Ramos (cell line): ENCODE results near the gene PNMA8C.
"Not testable (repeated sequence)": the region's sequence is repeated elsewhere in the genome, so short reads cannot be mapped to it uniquely, and the experiment has no call there.

ENCODE experiments used
- in situ Hi-C: fragments of 300-500 bp; cut with MboI; formaldehyde crosslinking; loops from one replicate; pipeline ENCODE4 v1.14.3; 2022; ENCODE audit warnings: low sequenced_read_pairs; ENCODE audit not compliant: unreplicated experiment

The PNMA8C gene

DNA sequence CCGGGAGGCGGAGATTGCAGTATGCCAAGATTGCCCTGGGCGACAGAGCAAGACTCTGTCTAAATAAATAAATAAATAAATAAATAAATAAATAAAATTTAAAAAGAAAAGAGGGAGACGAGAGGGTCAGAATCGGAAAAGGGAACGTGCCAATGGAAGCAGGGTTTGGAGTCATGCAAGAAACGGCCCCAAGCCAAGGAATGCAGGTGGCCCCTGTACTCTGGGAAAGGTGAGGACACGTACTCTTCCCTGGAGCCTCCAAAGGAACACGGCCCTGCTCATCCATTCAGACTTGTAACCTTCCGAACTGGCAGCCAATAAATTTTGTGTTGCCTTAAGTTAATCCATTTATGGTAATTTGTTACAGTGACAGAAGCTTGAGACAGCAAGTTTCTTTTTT lies 19.9 kb upstream of the PNMA8C start:
- in situ Hi-C loops: no loop called here

DNA sequence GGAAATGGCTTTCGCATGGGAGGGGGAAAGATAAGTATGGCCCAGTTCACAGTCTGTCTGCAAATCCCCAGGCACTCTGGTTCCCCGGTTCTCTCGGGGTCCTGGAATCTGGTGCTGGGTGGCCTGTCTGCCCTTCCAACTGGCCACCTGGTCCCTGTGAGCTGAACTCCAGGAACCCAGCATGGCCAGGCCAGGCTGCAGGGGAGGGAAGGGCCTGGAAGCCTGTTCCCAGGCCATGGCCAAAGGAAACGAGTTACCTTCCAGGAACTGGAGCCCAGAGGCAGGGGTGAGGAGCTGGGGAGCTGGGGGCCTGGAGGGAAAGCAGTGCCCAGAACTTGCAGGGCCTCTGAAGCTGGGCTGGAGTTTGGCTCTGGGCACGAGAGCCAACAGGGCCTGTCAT lies 19.1 kb upstream of the PNMA8C start:
- in situ Hi-C loops: no loop called here

DNA sequence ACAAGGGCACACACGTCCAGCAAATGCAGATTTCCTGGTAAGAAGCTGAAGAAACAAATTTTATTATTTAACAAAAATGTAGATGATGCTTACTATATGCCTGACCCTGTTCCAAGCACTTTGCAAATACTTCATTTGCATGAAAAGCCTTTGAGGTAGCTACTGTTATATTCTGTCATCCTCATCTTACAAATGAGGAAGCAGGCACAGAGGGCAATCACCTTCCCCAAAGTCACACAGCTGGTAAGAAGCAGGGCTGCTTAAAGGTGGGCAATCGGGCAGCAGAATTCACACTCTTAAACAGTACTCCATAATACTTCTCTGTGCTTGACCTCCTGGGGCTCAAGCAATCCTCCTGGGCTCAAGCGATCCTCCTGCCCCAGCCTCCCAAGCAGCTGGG lies 18.3 kb upstream of the PNMA8C start:
- in situ Hi-C loops: no loop called here

DNA sequence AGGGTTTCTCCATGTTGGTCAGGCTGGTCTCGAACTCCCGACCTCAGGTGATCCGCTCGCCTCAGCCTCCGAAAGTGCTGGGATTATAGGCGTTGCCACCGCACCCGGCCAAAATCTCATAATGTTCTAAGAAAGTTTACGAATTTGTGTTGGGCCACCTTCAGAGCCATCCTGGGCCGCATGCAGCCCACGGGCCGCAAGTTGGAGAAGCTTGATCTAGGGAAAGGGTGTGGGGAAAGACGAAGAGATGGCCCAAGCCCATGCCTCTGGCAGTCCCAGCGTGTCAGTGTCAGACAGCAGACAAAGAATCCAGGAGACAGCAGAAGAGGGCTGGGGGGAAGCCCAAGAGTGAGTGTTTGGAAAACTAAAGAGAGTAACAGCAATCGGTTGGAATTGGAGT lies 17.3 kb upstream of the PNMA8C start:
- in situ Hi-C loops: no loop called here

DNA sequence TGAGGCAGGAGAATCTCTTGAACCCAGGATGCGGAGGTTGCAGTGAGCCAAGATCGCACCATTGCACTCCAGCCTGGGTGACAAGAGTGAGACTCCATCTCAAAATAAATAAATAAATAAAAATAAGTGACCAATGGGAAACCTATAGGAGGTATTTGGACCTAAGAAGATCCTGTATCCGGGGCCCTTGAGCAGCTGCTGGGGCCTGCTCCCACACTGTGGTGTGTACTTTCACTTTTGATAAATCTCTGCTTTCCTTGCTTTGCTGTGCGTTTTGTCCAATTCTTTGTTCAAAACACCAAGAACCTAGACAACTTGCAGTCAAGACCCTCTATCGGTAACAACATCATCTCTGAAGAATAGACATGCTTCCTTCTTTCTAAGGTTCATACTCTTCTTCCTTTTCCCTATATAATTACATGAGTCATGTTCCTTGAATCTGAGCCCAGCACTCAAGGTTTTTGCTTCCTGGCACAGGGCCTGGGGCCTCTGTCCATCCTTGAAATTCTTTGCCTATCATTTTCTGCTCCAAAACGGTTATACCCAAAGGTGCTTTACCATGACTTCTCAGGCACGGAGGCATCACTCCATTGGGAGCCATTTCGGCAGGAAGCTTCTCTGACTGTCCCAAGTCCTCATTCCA lies 14.2 kb upstream of the PNMA8C start:
- in situ Hi-C loops: no loop called here

DNA sequence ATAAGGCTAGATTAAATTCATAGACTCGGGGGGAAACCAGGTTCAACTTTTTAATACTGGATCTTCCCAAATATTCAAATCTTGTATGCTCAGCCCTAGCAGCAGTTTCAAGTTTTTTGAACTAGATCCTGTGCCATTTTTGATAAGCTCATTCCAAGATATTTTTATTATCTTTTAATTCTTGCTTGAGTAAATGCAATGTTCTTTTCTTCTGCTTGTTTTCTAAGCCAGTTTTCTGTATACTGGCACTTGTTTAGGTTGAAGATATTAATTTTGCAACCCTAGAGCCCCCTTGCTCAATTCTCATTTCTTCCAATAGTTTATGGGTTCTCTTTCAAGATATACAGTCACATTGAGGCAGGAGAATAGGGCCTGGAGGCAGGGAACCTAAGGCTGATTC lies 13.1 kb upstream of the PNMA8C start:
- in situ Hi-C loops: no loop called here

DNA sequence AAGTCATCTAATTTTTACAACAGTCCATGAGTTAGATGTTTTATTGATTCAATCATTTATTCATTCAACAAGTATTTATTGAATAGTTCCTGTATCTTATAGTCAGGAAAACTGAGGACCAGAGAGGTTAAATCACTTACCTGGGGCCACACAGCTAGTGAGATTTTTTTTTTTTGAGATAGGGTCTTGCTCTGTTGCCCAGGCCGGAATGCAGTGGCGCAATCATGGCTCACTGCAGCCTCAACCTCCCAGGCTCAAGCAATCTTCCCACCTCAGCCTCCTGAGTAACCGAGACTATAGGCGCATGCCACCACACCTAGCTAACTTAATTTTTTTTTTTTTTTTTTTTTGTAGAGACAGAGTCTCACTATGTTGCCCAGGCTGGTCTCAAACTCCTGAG lies 7.0 kb upstream of the PNMA8C start:
- in situ Hi-C loops: not testable (repeated sequence)

DNA sequence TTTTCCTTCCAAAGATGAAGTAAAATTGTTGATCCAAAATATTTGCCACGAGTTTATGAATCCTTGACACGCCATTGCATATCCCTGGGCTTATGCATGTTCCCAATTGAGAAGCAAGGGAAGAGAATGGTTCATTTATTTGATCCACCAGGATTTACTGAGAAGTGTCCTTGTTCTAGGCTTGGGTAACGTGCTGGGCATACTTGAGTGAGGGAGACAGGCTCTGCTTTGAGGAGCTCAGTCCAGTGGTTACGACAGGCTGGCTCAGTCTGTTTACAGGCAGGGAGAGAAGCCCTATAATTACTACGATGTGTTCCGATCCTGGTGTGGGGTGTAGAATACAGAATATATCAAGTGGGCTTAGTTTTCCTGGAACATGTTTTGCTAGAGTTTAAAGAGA lies 6.3 kb upstream of the PNMA8C start:
- in situ Hi-C loops: no loop called here

DNA sequence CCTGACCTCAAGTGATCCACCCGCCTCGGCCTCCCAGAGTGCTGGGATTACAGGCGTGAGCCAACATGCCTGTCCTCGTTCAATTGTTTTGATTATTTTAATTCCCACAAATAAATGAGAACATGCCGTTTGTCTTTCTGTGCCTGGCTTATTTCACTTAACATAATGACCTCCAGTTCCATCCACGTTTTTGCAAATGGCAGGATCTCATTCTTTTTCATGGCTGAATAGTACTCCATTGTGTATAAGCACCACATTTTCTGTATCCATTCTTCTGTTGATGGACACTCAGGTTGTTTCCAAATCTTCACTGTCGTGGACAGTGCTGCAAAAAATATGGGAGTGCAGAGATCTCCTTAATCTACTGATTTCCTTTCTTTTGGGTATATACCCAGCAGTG lies 4.7 kb upstream of the PNMA8C start:
- in situ Hi-C loops: not testable (repeated sequence)

DNA sequence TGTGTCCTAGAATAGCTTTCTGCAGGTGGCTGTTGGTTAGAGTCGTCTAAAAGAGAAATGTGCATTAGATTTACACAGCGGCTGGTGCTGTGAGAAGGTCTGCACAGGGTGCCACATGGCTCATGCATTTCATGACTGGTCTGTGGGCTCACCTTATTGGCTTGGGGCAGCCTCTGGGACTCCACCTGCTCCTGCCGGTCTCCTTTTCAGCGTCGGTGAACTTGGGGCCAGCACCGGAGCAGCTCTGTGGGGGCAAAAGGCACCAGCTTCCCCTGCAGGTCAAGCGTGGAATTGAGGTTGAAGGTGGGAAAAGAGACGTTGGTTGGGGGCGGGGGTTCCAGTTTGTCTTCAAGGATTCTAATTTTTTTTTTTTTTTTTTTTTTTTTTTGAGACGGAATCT lies 3.1 kb upstream of the PNMA8C start:
- in situ Hi-C loops: no loop called here

DNA sequence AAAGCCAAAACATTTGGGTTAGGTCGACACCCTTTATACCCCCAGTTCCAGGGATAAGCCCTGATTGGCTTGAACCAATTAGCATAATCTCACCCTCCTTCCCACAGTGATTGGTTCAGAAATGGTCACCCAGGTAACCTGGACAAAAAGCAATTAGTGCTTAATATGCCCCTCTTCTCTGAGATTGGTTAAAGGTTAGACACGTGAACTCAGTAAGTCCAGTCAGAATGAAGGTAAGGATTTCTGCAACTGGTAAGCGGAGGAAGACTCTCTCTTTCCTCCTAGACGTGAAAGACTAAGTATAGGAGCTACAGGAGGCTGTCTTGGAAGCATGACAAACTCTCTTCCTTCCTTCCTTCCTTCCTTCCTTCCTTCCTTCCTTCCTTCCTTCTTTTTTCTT lies 1.3 kb upstream of the PNMA8C start:
- in situ Hi-C loops: no loop called here

DNA sequence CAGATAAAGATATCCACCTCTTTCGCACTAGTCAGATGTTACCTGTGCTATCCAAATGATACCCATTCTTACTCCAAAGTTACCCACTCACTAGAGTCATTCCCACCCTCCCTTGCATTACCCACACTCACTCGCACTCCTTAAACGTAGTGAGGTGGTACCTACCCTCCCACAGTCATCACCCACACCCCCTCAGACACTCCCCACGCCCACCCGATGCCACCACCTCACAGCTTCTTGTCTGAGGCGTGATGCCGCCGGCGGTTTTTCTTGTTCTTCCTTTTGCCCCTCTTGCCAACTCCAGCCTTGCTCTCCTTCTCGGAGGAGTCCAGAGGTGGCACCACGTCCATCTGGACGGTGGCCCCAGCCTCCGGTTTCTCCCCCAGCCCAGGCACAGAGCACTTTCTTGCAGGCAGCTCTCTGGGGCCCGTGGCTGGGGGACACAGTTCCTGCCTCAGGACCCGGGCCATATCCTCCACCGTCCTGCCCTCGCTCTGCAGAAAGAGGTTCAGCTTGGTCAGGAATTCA lies 1.2 kb downstream of the PNMA8C start:
- in situ Hi-C loops: no loop called here

DNA sequence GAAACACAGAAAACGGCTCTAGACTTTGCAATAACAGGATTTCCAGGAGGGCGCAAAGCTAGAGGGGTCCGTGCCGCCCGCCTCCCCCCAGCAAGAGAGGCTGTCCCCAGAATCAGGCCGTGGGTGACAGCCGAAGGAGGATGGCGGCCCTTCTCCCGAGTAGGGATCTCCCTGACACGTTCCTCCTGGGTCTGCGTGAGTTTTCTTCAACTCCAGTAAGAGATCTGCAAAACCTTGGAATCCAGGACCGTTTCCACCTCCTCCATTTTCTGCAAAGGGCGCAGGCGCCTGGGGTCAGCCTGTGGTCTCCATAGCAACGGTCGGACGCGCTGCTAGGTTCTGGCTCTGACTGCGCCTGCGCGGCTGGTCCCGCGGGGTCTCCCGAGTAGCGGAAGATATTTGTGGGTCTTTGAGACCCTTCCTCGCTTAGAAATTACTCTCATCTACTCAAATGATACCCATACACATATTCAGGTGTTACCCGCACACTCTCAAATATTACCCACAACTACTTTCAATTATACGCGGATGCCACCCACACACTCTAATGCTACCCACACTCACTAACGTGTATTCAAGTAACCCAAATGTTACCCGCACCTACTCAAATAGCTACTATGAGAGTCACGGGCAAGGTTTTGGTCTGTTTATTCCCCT lies 2.1 kb downstream of the PNMA8C start:
- in situ Hi-C loops: no loop called here

DNA sequence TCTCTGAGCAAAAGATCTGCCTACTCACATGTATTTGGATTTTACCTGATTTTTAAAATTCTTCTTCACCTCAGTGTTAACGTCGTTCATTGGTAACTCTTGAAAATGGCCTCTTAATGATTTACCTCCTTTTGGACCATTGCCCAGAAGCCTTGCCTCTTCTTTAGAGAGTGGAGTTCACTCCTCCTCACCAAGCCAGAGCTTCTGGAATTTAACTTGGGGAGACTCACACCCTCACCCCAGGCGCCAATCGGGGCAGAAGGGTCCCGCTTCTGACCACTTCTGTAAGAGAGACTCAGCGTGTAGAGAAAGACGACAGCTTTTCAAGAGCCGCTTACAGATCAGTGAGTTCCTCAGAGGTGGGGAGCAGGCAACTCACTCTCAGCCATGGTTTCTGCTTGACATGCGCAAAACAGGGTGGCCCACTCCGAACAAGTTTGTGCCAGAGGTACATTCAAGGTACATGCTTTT lies 2.7 kb downstream of the PNMA8C start:
- in situ Hi-C loops: no loop called here

DNA sequence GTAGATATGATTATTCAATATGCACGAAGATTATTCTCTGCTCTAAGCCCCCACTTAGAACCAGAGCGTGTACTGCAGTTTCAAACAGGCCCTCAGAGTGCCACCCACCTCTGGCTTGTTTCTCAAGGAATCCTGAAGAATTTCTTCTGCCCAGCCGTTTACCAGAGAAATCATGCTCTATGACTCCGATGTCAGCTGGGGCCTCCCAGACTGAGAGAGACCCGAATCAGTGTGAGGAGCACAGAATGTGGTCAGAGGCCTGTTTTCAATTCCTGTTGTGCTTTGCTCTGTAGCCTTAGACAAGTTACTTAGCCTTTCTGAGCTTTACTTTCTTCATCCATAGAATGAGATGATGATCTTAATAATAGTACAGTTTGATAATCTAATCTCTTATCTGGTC lies 5.5 kb downstream of the PNMA8C start:
- in situ Hi-C loops: no loop called here

DNA sequence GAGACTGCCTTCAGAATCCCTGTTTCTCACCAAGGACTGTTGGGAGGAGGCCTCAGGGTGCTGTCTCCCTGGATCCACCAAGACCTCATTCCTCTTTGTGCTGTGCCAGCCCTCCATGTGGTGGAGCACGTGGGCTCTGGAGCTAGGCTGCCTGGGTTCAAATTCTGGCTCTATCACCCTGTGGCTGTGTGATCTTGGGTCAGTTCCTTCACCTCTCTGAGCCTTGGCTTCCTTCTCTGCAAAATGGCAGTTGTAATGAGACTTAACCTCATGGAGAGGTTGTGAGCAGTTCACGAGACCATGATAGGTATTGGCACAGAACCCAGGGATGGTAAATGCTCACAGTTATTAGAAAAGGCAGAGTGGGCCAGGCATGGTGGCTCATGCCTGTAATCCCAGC lies 6.4 kb downstream of the PNMA8C start:
- in situ Hi-C loops: no loop called here

DNA sequence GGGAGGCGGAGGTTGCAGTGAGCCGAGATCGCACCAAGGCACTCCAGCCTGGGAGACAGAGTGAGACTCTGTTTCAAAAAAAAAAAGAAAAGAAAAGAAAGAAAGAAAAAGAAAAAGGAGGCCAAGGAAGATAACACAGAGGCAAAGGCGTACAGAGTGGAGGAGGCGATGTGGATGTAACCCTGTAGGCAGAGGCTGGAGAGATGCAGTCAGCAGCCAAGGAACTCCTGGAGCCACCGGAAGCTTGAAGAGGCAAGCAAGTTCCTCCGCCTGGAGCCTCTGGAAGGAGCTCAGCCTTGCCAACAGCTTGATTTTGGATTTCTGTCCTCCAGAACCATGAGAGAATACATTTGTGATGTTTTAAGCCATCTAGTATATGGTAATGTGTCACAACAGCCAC lies 8.7 kb downstream of the PNMA8C start:
- in situ Hi-C loops: no loop called here

DNA sequence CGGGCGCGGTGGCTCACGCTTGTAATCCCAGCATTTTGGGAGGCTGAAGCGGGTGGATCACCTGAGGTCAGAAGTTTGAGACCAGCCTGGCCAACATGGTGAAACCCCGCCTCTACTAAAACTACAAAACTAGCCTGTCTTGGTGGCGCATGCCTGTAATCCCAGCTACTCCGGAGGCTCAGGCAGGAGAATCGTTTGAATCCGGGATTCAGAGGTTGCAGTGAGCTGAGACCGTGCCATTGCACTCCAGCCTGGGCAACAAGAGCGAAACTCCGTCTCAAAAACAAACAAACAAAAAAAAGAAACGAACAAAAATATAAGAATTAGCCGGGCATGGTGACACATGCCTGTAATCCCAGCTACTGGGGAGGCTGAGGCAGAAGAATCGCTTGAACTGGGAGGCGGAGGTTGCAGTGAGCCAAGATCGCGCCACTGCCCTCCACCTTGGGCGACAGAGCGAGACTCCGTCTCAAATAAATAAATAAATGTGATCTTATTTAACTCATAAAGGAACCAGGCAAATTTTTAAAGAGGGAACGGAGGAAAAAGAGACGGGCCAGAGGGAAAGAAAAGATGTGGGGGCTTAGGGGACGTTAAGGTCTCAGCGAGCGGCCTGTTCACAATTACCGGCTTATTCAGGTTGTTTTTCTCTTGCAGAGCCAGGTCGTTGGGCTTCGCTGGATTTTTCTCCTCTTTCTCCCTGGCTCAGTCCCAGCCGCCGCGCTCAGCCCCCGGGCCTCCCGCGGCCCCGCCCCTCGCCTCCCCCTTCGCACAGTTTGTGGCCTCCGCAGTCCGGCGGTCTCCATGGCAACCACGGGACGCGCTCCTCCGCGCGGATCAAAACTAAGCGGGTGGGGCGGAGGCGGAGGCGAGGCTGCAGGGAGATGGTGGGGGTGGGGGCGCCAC lies 12.7 kb downstream of the PNMA8C start:
- in situ Hi-C loops: not testable (repeated sequence)

DNA sequence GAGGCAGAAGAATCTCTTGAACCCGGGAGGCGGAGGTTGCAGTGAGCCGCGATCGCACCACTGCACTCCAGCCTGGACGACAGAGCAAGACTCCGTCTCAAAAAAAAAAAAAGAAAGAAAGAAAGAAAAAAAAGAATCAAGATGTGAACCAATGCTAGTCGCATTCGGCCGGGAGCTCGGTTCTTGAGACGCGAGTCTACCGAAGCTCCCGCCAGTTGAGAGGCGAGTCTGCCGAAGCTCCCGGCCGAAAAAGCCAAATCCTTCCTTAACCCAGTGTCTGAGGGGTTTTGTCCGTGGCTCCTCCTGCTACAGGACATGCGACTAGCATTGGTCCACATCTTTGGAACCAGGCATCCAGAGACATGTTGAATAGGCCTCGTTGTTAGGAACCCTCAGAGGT lies 13.8 kb downstream of the PNMA8C start:
- in situ Hi-C loops: not testable (repeated sequence)

DNA sequence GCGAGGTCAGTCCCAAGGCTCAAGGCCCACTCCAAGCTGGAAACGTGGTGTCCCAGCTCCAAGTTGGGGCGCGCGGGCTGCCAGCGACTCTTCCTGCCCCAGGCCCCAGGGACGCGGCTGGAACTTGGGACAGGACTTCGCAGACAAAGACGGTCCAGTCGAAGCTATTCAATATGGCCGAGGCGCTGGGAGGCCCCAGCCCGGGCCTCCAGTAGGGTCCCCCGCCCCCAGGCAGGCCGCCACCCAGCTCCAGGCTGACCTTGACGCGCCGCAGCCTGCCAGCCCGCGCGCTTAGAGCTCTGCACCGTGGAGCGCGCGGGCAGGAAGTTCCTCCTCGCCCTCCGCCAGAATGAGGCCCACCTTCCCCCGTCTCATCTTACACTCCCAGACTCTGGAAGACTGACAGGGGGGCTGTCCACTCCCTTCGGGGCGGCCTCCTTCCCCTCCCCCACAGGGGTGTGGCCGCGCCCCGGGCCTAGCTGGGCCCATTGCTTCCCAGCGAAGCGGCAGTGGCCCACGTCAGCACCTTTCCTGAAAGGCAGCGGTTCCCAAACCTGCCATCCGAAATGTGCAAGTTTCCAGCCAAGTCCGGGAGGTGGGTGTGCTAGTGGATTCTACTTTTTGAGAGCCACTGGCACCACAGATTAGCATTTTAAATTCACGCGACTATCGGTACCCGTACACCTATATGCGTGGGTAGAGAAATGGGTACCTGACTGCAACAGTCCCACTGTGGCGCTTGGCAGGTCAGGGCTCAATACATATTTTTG lies 15.3 kb downstream of the PNMA8C start, which contains the start of gene CCDC8:
Gene CCDC8 (minus strand): TSS at position 303 of the 770 bp plus-strand sequence. CDS start 754 bp downstream, outside the sequence.
- in situ Hi-C loops: no loop called here
